ENCODE measurements around the gene BTBD10. TPM values are rescaled to one million over a fixed set of nuclear protein-coding genes. Genes with fewer than 3 reads are reported as not detected.

BTBD10 gene
- total RNA-seq, 1 experiment from 2014 or later, result 18.4 TPM

- Histone ChIP-seq H3K36me3 (ENCODE audit: insufficient read depth, low read length, poor library complexity, severe bottlenecking) (no peaks in the 10 kb centered on the region), H3K27me3 (replicated peaks; ENCODE audit: insufficient read depth, low read depth, low read length, poor library complexity) (no peaks in the 10 kb centered on the region), H3K9me3 (ENCODE audit: low read depth, low read length, poor library complexity, severe bottlenecking) (no peaks in the 10 kb centered on the region), H3K4me1 (ENCODE audit: insufficient read depth, low read length, poor library complexity, severe bottlenecking) (no peaks in the 10 kb centered on the region), H3K27ac (ENCODE audit: low read depth, low read length, poor library complexity, severe bottlenecking) (no peak overlapping the region), H3K4me3 (ENCODE audit: low read depth, low read length, poor library complexity, severe bottlenecking) (no peak overlapping the region)
- ChIA-PET POLR2A (ENCODE audit: low non-redundant PET) (no interaction called here), CTCF (no interaction called here)
- intact Hi-C loops (cut with micrococcal nuclease; ENCODE audit: unreplicated experiment), result loop anchor here (5.0 kb wide), 2 partner anchors 161 to 381 kb away; no protein-coding TSS in a partner anchor
- no TSS peak for BruUV-seq (replicated peaks)
- no peak for TF ChIP-seq EZH2 (IDR thresholded peaks at IDR 0.05; ENCODE audit: borderline replicate concordance, low read depth, low read length, poor library complexity, severe bottlenecking)
- no peak for TF ChIP-seq CTCF (conservative IDR thresholded peaks at IDR 0.05; ENCODE audit: low read depth, low read length)
- DNase-seq (ENCODE audit: low spot score), result no peak
Measured at GRCh38 chr11:13343067-13343466, 120.0 kb downstream of the BTBD10 start.

DNA sequence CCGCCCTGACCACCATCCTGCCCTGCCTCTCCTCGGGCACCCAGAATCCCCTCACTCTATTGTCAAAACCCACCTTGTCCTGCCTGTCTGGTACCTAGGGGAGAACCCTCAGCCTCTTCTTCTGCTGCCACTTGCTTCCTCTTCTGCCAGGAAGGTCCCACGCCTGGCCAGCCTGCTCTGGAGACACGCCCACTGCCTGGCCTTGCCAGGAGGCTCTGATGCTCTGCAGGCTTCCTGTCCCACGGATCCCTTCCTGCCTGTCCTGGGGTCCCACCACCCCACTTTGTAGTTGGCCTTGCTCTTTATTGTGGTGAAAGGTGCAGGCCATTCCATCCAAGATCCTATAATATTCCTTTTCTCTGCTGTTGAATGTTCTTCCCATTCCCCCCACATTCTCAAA lies 122.0 kb downstream of the BTBD10 start:
- intact Hi-C loops (cut with micrococcal nuclease; ENCODE audit: unreplicated experiment), result loop anchor here (5.0 kb wide), 2 partner anchors 159 to 379 kb away; no protein-coding TSS in a partner anchor
- TF ChIP-seq CTCF (conservative IDR thresholded peaks at IDR 0.05; ENCODE audit: low read depth, low read length) (no peak), EZH2 (IDR thresholded peaks at IDR 0.05; ENCODE audit: borderline replicate concordance, low read depth, low read length, poor library complexity, severe bottlenecking) (no peak)
- Histone ChIP-seq H3K27ac (ENCODE audit: low read depth, low read length, poor library complexity, severe bottlenecking) (no peak overlapping the region), H3K4me3 (ENCODE audit: low read depth, low read length, poor library complexity, severe bottlenecking) (no peak overlapping the region), H3K27me3 (replicated peaks; ENCODE audit: insufficient read depth, low read depth, low read length, poor library complexity) (no peaks in the 10 kb centered on the region), H3K36me3 (ENCODE audit: insufficient read depth, low read length, poor library complexity, severe bottlenecking) (no peaks in the 10 kb centered on the region), H3K9me3 (ENCODE audit: low read depth, low read length, poor library complexity, severe bottlenecking) (no peaks in the 10 kb centered on the region), H3K4me1 (ENCODE audit: insufficient read depth, low read length, poor library complexity, severe bottlenecking) (peaks cover 4% of the 10 kb centered on the region)
- CTCF ChIA-PET, result no interaction called here
- POLR2A ChIA-PET (ENCODE audit: low non-redundant PET), result no interaction called here
- DNase-seq (ENCODE audit: low spot score), result no peak
- no TSS peak for BruUV-seq (replicated peaks)

GRCh38 chr11:13339195-13340153 lies 123.5 kb downstream of the BTBD10 start:
- intact Hi-C loops (cut with micrococcal nuclease; ENCODE audit: unreplicated experiment), result loop anchor here (5.0 to 10.0 kb wide), 3 partner anchors 157 to 1005 kb away; no protein-coding TSS in a partner anchor
- ChIA-PET POLR2A (ENCODE audit: low non-redundant PET) (interaction anchor here (0.6 kb wide), 1 partner anchor 42 kb away, joined by 4 read pairs; no protein-coding TSS in a partner anchor), CTCF (no interaction called here)

More at GRCh38 chr11:13339195-13340153, 123.5 kb downstream of the BTBD10 start:
- Histone ChIP-seq H3K4me1 (ENCODE audit: insufficient read depth, low read length, poor library complexity, severe bottlenecking) (peaks cover 4% of the 10 kb centered on the region), H3K9me3 (ENCODE audit: low read depth, low read length, poor library complexity, severe bottlenecking) (no peaks in the 10 kb centered on the region), H3K4me3 (ENCODE audit: low read depth, low read length, poor library complexity, severe bottlenecking) (no peak overlapping the region), H3K27me3 (replicated peaks; ENCODE audit: insufficient read depth, low read depth, low read length, poor library complexity) (no peaks in the 10 kb centered on the region), H3K27ac (ENCODE audit: low read depth, low read length, poor library complexity, severe bottlenecking) (no peak overlapping the region), H3K36me3 (ENCODE audit: insufficient read depth, low read length, poor library complexity, severe bottlenecking) (no peaks in the 10 kb centered on the region)
- BruUV-seq (replicated peaks), result no TSS peak
- TF ChIP-seq EZH2 (IDR thresholded peaks at IDR 0.05; ENCODE audit: borderline replicate concordance, low read depth, low read length, poor library complexity, severe bottlenecking), result no peak
- no peak for TF ChIP-seq CTCF (conservative IDR thresholded peaks at IDR 0.05; ENCODE audit: low read depth, low read length)
- peak; percentile 60 for DNase-seq (ENCODE audit: low spot score)

Measured in A673 (cell line).